ENCODE data around the gene GABPB2. TPM values are rescaled to one million over a fixed set of nuclear protein-coding genes. Genes with fewer than 3 reads are reported as not detected.

The GABPB2 gene
- 12.4 and 12.7 TPM in 2 replicates for total RNA-seq
- long read RNA-seq, full-length matches to known transcripts, result 4 of 10 reads
- long read RNA-seq, partial matches to known transcripts, result 1 of 10 reads
- long read RNA-seq, other reads (novel, unspliced or antisense), result 5 of 10 reads

DNA sequence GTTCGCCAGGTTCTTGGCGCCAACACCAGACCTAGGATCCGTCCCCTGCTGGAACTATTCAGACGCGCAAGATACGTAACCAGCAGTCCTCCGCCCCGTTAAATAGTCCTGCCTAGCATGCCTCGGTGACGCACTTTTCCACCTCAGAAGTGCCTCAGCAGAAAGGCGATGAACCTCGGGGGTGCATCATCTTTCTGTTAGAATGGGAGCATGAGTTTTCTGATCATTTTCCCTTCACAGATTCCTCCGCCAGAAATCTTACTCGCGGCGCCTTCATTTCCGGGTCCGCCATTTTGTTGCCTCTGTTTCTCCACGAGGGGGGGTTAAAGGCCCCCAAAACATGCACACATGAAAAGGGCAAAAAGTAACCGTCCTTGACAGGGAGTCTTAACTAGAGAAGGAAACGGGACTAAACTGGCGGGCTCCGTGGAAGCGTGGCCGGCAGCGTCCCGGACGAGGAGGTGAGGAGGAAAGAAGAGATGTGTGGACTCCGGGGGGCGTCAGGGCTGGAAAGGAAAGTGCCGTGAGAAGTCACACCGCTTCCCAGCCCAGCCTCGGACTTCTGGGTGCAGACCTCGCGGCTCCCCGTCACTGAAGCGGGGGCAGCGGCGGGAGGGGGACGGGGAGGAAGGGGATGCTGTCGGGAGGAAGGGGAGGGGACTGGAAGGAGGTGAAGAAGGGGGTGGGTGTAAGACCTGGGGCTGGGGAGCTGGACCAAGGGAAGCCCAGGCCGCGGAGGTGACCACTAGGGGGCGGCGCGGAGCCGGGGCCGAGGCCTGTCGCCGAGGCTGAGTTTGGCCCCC is at the start of gene GABPB2:
TSS of gene GABPB2 (plus strand) at position 288 of the 803 bp plus-strand sequence. CDS start 17,429 bp downstream, outside the sequence.
- H3K9me3 Mint-ChIP-seq (ENCODE audit: low read depth), result no peaks in the 10 kb centered on the region
- peak; percentile 83 for DNase-seq (ENCODE audit: low spot score, unreplicated experiment)
- H3K4me1 Mint-ChIP-seq (ENCODE audit: low read depth), result peaks cover 4% of the 10 kb centered on the region
- peak within 1 kb of the TSS; percentile 96 for H3K4me3 Mint-ChIP-seq (ENCODE audit: low read depth)
- peak; percentile 97 for TF ChIP-seq CTCF (IDR thresholded peaks at IDR 0.05; ENCODE audit: unreplicated experiment)
- H3K36me3 Mint-ChIP-seq (ENCODE audit: insufficient read depth), result peaks cover 8% of the 10 kb centered on the region
- H3K27ac Mint-ChIP-seq, result peak within 1 kb of the TSS; percentile 100
- H3K27me3 Mint-ChIP-seq, result no peaks in the 10 kb centered on the region

- H3K4me3 Mint-ChIP-seq (ENCODE audit: low read depth), result no peak overlapping the region
- no peaks in the 10 kb centered on the region for H3K27me3 Mint-ChIP-seq
- H3K4me1 Mint-ChIP-seq (ENCODE audit: low read depth), result no peaks in the 10 kb centered on the region
- peaks cover 8% of the 10 kb centered on the region for H3K36me3 Mint-ChIP-seq (ENCODE audit: insufficient read depth)
- DNase-seq (ENCODE audit: low spot score, unreplicated experiment), result peak; percentile 52
- H3K27ac Mint-ChIP-seq, result peak overlapping the region; percentile 65
- peak; percentile 61 for TF ChIP-seq CTCF (IDR thresholded peaks at IDR 0.05; ENCODE audit: unreplicated experiment)
- H3K9me3 Mint-ChIP-seq (ENCODE audit: low read depth), result no peaks in the 10 kb centered on the region
Measured at GRCh38 chr1:151024540-151025146, 45.9 kb upstream of the GABPB2 start.

DNA sequence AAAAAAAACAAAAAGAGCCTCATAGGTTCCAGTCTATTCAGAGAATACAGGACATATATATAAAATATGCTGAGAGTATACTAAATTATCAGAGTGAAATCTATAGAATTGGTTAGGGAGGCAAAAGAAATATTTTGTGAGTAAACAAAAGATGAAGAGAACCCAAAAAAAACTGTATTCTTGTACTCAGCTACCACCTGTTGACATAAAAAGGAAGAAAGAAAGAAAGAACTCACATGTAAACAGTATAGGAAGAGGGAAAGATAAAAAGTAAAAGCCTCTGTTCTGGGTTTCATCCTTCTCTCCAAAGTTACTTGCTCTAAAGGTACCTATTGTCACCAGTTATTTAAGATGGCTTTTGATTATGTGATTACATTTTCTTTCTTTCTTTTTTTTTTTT is 44.1 kb upstream of the GABPB2 start:
- no peaks in the 10 kb centered on the region for H3K27me3 Mint-ChIP-seq
- H3K4me3 Mint-ChIP-seq (ENCODE audit: low read depth), result no peak overlapping the region

DNA sequence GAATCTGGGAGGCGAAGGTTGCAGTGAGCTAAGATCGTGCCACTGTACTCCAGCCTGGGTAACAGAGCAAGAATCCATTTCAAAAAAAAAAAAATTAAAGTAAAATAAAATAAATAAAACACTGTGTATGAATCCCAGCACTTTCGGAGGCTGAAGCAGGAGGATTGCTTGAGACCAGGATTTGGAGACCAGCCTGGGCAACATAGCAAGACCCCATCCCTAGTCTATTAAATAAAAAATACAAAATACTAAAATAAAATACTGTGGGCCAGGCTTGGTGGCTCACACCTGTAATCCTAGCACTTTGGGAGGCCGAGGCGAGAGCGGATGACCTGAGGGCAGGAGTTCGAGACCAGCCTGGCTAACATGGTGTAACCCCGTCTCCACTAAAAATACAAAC is 38.4 kb upstream of the GABPB2 start:
- no peak for DNase-seq (ENCODE audit: low spot score, unreplicated experiment)
- Mint-ChIP-seq H3K4me1 (ENCODE audit: low read depth) (peaks cover 2% of the 10 kb centered on the region), H3K27me3 (no peaks in the 10 kb centered on the region), H3K27ac (no peak overlapping the region), H3K36me3 (ENCODE audit: insufficient read depth) (peaks cover 27% of the 10 kb centered on the region), H3K4me3 (ENCODE audit: low read depth) (no peak overlapping the region), H3K9me3 (ENCODE audit: low read depth) (no peaks in the 10 kb centered on the region)
- no peak for TF ChIP-seq CTCF (IDR thresholded peaks at IDR 0.05; ENCODE audit: unreplicated experiment)

More for the DNA sequence above, 44.1 kb upstream of the GABPB2 start:
- Mint-ChIP-seq H3K4me1 (ENCODE audit: low read depth) (no peaks in the 10 kb centered on the region), H3K27ac (no peak overlapping the region), H3K9me3 (ENCODE audit: low read depth) (no peaks in the 10 kb centered on the region), H3K36me3 (ENCODE audit: insufficient read depth) (peaks cover 12% of the 10 kb centered on the region)
- DNase-seq (ENCODE audit: low spot score, unreplicated experiment), result no peak
- TF ChIP-seq CTCF (IDR thresholded peaks at IDR 0.05; ENCODE audit: unreplicated experiment), result no peak

- Mint-ChIP-seq H3K9me3 (ENCODE audit: low read depth) (no peaks in the 10 kb centered on the region), H3K36me3 (ENCODE audit: insufficient read depth) (peaks cover 19% of the 10 kb centered on the region), H3K4me3 (ENCODE audit: low read depth) (no peak overlapping the region), H3K27ac (no peak overlapping the region), H3K4me1 (ENCODE audit: low read depth) (peaks cover 2% of the 10 kb centered on the region), H3K27me3 (no peaks in the 10 kb centered on the region)
- DNase-seq (ENCODE audit: low spot score, unreplicated experiment), result no peak
- TF ChIP-seq CTCF (IDR thresholded peaks at IDR 0.05; ENCODE audit: unreplicated experiment), result no peak
Measured at GRCh38 chr1:151035167-151035566, 35.4 kb upstream of the GABPB2 start.
